OCI-M1 (cell line): Measurements from ENCODE around the gene FH.

ENCODE experiments used
- DNase-seq: peaks from one replicate; lab custom pipeline; 2025; lab: John Stamatoyannopoulos, UW

Gene FH

GRCh38 chr1:241519308-241520079 lies at the start of gene FH:
TSS of gene FH (minus strand) at chr1:241519755. CDS start at chr1:241519722, 33 bp downstream.
- peak; percentile 99 for DNase-seq

DNA sequence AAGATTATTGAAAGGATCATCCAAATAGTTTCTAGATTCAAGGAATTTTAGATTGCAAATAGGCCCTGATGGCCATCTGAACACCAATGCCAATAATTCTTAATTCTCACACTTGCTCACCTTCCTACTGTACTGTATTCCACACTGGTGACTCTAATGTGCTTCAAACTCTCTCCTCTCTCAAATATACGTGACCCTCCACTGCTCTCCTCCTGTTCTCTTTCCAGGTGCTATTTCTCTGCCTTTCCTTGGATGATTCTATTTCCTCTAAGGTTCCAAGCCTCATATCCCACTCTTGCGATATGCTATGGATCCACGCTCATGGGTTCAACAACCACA lies 41.3 kb upstream of the FH start:
- DNase-seq: no peak

GRCh38 chr1:241560146-241560848 lies 40.7 kb upstream of the FH start:
- no peak for DNase-seq

- DNase-seq: no peak
Measured at GRCh38 chr1:241557551-241558193, 38.1 kb upstream of the FH start.

DNA sequence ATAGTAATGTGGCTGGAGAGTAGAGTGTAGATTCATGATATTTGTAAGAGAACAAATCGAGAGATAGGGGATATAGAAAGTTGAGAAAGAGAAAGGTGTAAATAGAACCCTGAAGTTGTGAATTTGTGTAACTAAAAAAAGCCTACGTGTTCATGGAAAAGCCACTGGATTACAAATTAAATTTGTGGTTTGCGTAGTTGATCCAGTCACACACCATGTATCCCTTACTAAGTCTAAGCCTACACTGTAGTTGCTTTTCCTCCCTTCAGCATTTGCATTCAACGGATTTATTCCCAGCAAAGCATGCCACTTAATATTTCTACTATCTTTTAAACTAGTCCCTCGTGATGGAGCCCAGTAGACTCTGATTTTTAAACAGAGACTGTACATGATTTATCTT lies 37.5 kb upstream of the FH start:
- no peak for DNase-seq

- DNase-seq: no peak
Measured at GRCh38 chr1:241555526-241555925, 36.0 kb upstream of the FH start.

DNA sequence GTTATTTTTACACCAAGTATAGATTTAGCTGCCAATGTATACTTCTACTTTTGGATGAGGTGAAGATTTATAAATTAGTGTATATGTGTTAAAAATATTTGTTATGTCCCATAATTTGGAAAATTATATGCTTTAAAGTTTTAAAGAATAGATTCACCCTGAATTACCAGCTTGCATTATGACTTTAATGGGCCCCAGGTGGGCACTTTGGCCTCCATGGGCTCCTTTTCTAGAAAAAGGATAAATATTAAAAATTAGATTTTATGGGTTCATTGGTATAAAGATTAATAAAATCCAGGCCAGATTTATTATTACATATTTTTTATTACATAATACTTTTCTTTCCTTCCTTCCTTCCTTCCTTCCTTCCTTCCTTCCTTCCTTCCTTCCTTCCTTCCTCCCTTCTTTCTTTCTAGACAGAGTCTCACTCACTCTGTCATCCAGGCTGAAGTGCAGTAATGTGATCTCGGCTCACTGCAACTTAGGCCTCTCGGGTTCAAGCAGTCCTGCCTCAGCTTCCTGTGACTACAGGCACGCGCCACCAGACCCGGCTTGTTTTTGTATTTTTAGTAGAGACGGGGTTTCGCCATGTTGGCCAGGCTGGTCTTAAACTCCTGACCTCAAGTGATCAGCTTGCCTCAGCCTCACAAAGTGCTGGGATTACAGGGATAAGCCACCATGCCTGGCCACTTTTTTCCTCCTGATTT lies 34.5 kb upstream of the FH start:
- DNase-seq: no peak

DNA sequence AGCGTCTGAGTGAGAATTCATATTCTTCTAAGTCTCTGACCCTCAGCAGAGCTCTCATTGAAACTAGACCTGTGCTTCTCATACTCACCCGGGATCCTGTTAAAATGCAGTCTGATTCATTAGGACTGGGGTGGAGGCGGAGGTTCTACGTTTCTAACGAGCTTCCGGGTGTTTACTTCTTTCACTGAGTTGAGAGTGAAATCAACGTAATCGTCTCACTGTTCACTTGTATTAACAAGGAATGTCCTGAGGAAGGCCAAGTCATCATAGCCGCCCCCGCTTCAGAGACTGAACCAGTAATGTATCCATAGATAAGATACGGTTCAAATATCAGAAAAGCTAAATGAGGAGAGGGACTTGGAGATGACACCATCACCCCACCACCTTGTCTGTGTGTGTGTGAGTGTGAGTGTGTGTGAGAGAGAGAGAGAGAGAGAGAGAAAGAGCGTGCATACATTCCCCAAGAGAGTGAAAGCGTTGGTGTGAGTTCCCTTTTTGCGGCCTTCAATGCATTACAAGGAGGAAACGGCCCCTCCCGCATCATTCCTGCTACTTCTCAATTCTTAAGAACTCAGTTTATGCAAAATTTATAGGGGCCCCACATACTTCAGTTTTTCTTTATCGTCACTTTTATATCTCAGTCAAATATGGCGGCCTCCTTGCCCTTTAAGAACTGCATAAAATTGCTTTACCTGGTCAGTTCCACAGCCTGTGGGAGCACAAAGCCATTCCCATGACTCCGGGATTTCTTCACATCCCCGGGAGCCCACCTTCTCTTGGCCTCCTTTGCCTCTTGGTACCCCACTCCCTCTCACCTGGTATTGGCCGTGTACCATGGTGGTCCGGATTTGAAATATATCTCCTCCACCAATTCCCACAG lies 32.4 kb upstream of the FH start:
- peak; percentile 97 for DNase-seq

DNA sequence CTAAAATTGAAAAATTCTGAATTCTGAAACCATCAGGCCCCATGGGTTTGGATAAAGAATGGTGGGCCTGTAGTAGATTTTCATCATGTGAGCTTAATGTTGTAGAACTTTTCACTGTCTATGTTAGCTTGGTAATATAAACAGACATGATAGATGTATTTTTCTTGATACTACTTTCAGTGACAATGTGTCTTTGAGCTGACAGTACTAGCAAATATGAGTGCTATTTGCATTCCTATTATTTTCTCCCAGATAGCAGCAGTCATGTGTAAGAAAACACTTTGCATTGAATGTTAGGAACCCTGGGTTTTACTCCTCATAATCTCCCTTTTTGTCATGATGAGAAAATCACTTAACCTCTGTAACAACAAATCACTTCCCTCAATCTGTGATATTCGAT lies 30.8 kb upstream of the FH start:
- no peak for DNase-seq

GRCh38 chr1:241548008-241548407 lies 28.5 kb upstream of the FH start:
- no peak for DNase-seq

- DNase-seq: peak; percentile 49
Measured at GRCh38 chr1:241542199-241542907, 22.8 kb upstream of the FH start.

GRCh38 chr1:241536969-241537368 lies 17.4 kb upstream of the FH start:
- no peak for DNase-seq

DNA sequence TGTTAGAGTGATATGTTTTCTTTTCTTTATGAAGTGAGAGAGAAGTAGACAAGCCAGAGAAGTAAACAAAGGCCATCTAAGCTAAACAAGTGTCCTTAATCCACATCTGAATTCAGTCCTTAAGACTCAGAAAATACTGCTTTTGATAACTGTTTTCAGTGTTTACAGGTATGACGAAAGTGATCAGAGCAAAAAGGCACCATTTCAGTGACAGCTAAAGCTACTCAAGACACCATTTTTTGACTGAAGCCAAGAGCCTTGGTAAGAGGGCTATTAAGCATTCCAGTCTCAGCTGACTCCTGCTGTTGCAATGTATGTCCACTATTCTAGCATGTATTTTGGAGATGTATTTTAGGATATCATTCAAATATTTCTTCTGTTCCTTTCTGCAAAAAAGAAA lies 16.7 kb upstream of the FH start:
- DNase-seq: no peak

DNA sequence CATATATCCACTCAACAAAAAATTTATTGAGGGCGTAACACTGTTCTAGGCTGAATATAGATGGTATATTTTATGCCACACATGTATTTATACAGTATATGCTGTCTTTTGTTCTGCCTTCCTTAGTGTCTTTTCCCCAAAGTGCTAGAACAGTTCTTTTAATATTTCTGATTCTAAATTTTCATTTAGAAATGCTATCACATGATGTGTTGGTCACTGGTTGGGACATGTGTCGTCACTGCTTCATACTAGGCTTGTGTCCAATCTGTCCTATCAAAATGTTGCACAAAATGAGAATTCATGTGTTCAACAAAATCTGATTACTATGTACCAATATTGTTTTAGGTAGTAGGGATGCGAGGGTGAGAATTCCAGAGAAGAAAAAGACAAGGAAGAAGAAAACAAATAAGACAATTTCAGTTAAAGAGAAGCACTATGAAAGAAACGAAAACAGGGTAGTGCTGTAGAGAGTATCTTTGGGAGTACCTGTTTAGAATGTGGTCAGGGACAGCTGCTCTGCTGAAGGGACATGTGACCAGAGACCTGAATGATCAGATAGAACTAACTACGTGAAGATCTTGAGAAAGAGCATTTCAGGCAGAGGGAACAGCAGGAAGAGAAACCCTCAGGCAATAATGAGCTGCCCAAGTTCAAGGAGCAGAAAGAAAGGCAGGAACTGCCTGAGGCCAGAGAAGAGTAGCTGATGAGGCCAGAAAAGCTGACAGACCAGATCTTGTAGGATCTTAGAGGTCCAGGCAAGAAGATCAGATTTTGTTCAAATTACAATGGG lies 14.0 kb upstream of the FH start:
- peak; percentile 38 for DNase-seq

DNA sequence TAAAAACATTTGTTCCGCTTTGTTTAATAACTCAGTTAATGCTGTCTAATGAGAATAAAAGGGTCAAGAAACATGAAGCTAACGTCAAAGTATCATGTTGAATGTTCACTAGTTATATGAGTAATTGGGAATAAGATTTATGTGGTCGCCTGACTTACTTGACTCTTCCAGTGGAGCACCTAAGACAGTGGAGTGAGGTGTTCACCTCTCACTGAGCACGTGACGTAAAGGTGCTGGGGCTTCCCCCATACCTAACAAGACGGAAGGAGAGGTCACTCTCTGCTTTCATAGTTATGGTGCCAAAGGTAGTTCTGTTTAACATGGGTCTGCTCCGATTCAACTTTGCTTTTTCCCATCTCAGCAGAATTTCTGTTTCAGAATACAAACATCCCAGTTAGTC lies 13.3 kb upstream of the FH start:
- no peak for DNase-seq

DNA sequence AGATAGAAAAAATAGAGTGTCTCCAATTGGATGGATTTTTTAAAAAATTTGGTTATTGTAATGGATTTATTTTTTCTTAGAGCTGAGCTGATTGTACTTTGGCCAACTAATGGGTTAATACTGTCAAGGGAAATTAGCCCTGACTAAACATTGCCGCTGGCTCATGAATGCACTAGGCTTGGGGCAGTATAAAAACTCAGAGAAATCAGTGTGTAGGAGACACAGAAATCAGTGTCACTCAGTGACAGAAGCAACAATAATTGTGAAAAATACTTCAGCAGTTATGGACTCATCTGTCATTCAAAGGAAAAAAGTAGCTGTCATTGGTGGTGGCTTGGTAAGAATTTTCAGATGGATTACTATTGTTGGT lies 12.6 kb upstream of the FH start, which contains the start of gene KMO:
Gene KMO, plus strand, starts transcription at position 217 of the 370 bp plus-strand sequence. Its CDS starts 67 bp downstream, at position 284.
- peak; percentile 83 for DNase-seq

DNA sequence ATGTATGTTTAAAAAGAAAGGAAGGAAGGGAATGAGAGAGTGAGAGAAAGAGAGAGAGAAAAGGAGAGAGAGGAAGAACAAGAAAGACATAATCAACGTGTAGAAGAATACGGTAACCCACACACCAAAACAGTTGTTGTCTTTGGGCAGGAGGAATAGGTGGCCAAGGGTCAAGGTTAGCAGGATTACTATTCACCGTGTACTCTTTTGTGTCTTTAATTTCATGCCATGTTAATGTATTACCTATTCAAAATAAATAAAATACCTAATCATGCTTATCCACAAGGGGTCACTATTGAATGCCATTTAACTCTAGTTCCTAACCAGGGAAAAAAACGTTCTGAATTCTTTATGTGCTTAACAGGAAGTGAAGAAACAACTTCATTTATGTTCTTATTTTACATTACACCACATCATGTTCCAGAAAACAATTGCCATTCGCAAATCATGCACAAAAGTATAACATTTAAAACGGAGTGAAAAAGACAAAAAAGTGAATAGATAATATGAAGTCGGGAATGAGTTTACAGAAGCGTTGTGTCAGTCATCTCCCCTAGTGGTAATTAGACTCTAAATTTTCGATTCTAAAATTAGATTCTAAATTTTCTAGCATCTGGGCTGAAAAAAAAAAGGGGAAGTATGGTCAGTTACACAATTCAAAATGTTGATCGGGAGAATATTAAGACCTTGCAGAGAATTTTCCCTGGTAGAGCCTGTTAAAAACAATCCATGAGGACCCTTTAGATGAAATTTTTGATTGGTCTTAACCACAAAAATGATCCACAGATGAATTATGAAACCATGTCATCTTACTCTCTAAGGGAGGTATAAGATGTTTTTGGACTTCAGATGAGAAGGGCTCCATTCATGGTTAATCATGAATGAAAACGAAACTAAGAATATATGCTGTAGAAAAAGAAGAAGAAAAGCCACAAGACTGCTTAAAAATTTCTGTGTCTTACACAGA lies 11.9 kb upstream of the FH start:
- DNase-seq: peak; percentile 97

DNA sequence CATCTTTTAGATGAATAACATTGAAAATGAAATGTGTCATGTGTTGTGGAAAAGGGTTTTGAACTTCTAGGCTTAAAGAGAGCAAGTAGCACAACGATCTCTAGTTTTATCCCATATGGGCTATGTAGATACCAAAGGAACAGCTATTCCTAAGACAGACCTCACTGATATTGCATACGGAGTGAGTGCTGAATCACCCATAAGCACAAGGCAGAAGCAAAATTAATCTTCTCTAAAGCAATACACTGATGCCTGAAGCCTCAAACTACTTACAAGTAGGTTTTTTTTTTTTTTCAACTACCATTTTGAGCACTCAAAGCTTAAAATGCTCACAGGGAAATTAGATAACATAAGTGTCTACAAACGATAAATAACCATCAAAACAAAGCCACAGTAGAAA lies 7.6 kb upstream of the FH start:
- DNase-seq: peak; percentile 79

- DNase-seq: no peak
Measured at GRCh38 chr1:241525026-241525425, 5.5 kb upstream of the FH start.
